ENCODE measurements around the gene DPP8.
"Not testable (repeated sequence)": the region's sequence is repeated elsewhere in the genome, so short reads cannot be mapped to it uniquely, and the experiment has no call there.

DPP8 gene

GRCh38 chr15:65404186-65404872 is 113.2 kb downstream of the DPP8 start:
- Histone ChIP-seq H3K4me3 (ENCODE audit: low read length) (no peak overlapping the region), H3K4me1 (ENCODE audit: insufficient read depth, low read length) (peaks cover 4% of the 10 kb centered on the region), H2AFZ (ENCODE audit: low read depth, low read length) (no peak overlapping the region), H3K36me3 (ENCODE audit: insufficient read depth, low read length) (peaks cover 8% of the 10 kb centered on the region), H3K27me3 (ENCODE audit: insufficient read depth, low read length) (no peaks in the 10 kb centered on the region), H3K9me3 (ENCODE audit: low read length) (no peaks in the 10 kb centered on the region)

- Histone ChIP-seq H3K4me3 (ENCODE audit: low read length) (no peak overlapping the region), H3K4me1 (ENCODE audit: insufficient read depth, low read length) (peaks cover 4% of the 10 kb centered on the region), H3K9me3 (ENCODE audit: low read length) (no peaks in the 10 kb centered on the region), H2AFZ (ENCODE audit: low read depth, low read length) (no peak overlapping the region), H3K36me3 (ENCODE audit: insufficient read depth, low read length) (peaks cover 7% of the 10 kb centered on the region), H3K27me3 (ENCODE audit: insufficient read depth, low read length) (no peaks in the 10 kb centered on the region)
Observed at GRCh38 chr15:65402961-65403360, 114.5 kb downstream of the DPP8 start.

DNA sequence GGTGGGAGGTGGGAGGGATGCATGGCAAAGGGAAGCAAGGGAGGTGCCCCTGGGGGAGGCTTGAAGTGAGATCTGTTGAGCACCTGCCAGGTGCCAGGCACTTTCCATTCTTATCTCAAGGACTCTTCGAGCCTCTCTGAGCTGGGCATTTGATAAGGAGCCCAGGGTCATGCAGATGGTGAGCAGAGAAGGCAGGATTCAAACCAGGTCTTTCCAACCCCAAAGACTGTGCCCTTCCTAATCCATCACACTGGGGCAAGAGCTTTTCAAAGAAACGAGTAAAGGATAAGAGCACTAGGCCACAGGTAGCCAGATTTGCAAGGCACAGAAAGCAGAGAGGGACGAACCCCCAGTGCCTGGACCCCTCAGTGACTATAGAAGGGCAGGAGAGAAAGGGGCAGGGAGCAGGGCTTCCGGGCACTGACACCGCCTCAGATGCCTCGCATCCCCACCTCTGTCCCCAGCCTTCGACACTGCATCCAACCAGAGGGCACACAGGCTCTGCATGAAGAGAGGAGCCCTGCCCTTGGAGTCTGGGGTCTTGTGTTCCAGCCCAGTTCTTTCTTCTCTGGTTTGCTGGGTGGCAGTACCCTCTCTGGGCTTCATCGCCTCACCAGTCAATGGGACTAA is 115.8 kb downstream of the DPP8 start:
- no peaks in the 10 kb centered on the region for H3K9me3 ChIP-seq (ENCODE audit: low read length)
- no peaks in the 10 kb centered on the region for H3K27me3 ChIP-seq (ENCODE audit: insufficient read depth, low read length)
- H3K4me1 ChIP-seq (ENCODE audit: insufficient read depth, low read length), result peaks cover 4% of the 10 kb centered on the region
- peak overlapping the region; percentile 0 for H2AFZ ChIP-seq (ENCODE audit: low read depth, low read length)
- H3K4me3 ChIP-seq (ENCODE audit: low read length), result no peak overlapping the region
- peaks cover 11% of the 10 kb centered on the region for H3K36me3 ChIP-seq (ENCODE audit: insufficient read depth, low read length)

DNA sequence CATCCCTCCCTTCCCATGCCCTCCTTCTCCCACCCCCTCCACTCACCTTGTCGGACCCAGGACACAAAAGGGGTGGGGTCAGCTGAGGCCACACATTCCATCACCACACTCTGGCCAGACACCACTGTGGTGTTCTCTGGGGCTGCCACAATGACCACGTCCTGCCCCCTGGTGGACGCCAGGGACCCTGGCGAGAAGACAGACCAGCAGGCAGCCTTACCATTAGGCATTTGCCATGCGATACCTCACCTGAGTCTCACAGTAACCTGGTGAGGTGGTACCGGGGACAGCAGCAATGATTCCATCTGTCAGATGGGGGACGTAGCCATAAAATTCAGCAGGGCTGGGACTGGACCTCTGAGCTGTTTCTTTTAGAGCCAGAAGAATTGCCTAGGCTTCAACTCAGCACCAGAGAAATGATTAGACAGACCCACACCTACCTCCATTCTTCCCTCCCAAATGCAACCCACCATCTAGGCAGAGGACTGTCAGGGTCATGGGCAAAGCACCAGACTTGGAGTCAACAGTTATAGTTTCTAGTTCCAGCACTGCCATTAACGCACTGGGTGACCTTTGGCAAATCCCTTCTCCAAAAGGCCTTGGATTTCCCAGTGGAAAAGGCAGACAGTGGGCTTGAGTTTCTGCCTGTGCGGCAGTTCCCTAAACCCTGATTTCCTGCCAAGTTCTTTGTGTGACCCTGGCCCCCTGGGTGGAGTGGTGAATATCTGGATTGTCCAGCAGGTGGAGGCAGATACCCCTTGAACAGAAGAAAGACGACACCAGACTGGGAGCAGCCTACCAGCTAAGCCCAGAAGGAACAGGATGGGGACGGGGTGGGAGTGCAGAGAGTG is 116.5 kb downstream of the DPP8 start:
- H3K27me3 ChIP-seq (ENCODE audit: insufficient read depth, low read length), result no peaks in the 10 kb centered on the region
- no peaks in the 10 kb centered on the region for H3K9me3 ChIP-seq (ENCODE audit: low read length)
- peak overlapping the region; percentile 0 for H2AFZ ChIP-seq (ENCODE audit: low read depth, low read length)

GRCh38 chr15:65399997-65400396 is 117.5 kb downstream of the DPP8 start:
- H3K36me3 ChIP-seq (ENCODE audit: insufficient read depth, low read length), result peaks cover 22% of the 10 kb centered on the region
- no peaks in the 10 kb centered on the region for H3K9me3 ChIP-seq (ENCODE audit: low read length)
- H3K27me3 ChIP-seq (ENCODE audit: insufficient read depth, low read length), result no peaks in the 10 kb centered on the region
- no peak overlapping the region for H3K4me3 ChIP-seq (ENCODE audit: low read length)
- no peak overlapping the region for H2AFZ ChIP-seq (ENCODE audit: low read depth, low read length)
- peaks cover 4% of the 10 kb centered on the region for H3K4me1 ChIP-seq (ENCODE audit: insufficient read depth, low read length)

More for the DNA sequence above, 116.5 kb downstream of the DPP8 start:
- Histone ChIP-seq H3K36me3 (ENCODE audit: insufficient read depth, low read length) (peaks cover 15% of the 10 kb centered on the region), H3K4me3 (ENCODE audit: low read length) (no peak overlapping the region), H3K4me1 (ENCODE audit: insufficient read depth, low read length) (peaks cover 4% of the 10 kb centered on the region)

- H3K4me1 ChIP-seq (ENCODE audit: insufficient read depth, low read length), result peaks cover 4% of the 10 kb centered on the region
- peaks cover 30% of the 10 kb centered on the region for H3K36me3 ChIP-seq (ENCODE audit: insufficient read depth, low read length)
- H3K27me3 ChIP-seq (ENCODE audit: insufficient read depth, low read length), result no peaks in the 10 kb centered on the region
- H2AFZ ChIP-seq (ENCODE audit: low read depth, low read length), result no peak overlapping the region
- no peak overlapping the region for H3K4me3 ChIP-seq (ENCODE audit: low read length)
- H3K9me3 ChIP-seq (ENCODE audit: low read length), result no peaks in the 10 kb centered on the region
Observed at GRCh38 chr15:65399001-65399706, 118.3 kb downstream of the DPP8 start.

DNA sequence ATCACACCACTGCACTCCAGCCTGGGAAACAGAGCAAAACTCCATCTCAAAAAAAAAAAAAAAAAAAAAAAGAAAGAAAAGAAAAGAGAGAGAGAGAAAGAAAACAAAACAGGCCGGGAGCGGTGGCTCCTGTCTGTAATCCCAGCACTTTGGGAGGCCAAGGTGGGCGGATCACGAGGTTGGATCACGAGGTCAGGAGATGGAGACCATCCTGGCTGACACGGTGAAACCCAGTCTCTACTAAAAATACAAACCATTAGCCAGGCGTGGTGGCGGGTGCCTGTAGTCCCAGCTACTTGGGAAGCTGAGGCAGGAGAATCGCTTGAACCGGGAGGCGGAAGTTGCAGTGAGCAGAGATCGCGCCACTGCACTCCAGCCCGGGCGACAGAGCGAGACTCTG is 119.0 kb downstream of the DPP8 start:
- H3K27me3 ChIP-seq (ENCODE audit: insufficient read depth, low read length); H3K4me3 ChIP-seq (ENCODE audit: low read length); H3K4me1 ChIP-seq (ENCODE audit: insufficient read depth, low read length); H3K9me3 ChIP-seq (ENCODE audit: low read length); H2AFZ ChIP-seq (ENCODE audit: low read depth, low read length): not testable (repeated sequence)
- peaks cover 35% of the 10 kb centered on the region for H3K36me3 ChIP-seq (ENCODE audit: insufficient read depth, low read length)

DNA sequence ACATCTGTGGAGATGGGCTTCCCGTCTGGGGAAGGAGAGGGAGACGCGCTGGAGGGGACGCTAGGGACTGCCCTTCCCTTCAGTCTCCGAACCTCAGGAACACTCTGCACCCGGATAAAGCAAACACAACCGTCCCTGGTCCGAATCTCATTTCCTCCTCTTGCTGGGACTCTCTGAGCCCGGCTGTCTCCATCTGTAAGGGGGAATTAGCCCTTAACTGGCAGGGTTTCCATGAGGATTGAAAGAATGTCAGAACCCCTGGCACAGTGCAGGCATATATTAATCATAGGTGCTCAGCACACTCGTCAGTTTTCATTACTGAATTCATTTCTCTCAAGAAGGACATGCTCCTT is 120.5 kb downstream of the DPP8 start:
- Histone ChIP-seq H3K4me1 (ENCODE audit: insufficient read depth, low read length) (peaks cover 4% of the 10 kb centered on the region), H2AFZ (ENCODE audit: low read depth, low read length) (no peak overlapping the region), H3K27me3 (ENCODE audit: insufficient read depth, low read length) (no peaks in the 10 kb centered on the region), H3K9me3 (ENCODE audit: low read length) (no peaks in the 10 kb centered on the region), H3K4me3 (ENCODE audit: low read length) (no peak overlapping the region), H3K36me3 (ENCODE audit: insufficient read depth, low read length) (peaks cover 42% of the 10 kb centered on the region)

DNA sequence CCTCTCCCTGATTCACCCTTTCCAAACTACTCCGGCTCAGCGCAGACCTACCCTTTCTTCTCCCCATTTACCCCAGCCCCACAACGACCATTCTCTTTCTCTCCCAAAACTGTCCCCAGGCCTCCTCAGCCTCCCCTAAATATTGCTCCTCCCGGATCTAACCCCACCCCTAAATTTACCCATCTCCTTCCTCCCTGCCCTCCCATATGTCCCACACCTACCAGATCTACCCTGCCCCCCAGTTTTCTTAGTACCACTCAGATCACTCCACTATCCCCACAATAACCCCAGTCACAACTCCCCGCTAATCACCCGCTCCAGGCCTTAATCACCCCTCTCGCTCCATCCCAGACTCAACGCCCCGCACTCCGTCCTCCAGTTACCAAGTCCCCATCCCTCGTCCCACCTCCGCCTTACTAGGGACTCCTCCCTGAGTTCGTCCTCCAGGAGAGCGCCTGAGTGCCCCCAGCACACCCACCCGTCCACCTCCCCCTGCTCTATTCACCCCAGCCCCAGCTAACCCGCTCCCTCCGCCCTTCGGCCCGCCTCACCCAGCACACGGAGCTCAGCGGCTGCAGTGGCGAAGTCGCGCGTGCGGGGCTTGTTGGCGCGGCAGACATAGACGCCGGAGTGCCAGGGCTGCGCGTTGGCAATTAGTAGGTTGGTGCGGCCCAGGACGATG is 121.1 kb downstream of the DPP8 start:
- Histone ChIP-seq H3K36me3 (ENCODE audit: insufficient read depth, low read length) (peaks cover 45% of the 10 kb centered on the region), H2AFZ (ENCODE audit: low read depth, low read length) (no peak overlapping the region), H3K27me3 (ENCODE audit: insufficient read depth, low read length) (no peaks in the 10 kb centered on the region), H3K9me3 (ENCODE audit: low read length) (no peaks in the 10 kb centered on the region), H3K4me1 (ENCODE audit: insufficient read depth, low read length) (peaks cover 4% of the 10 kb centered on the region), H3K4me3 (ENCODE audit: low read length) (no peak overlapping the region)

GRCh38 chr15:65395567-65396202 is 121.8 kb downstream of the DPP8 start:
- no peaks in the 10 kb centered on the region for H3K9me3 ChIP-seq (ENCODE audit: low read length)
- no peak overlapping the region for H2AFZ ChIP-seq (ENCODE audit: low read depth, low read length)
- H3K4me1 ChIP-seq (ENCODE audit: insufficient read depth, low read length), result no peaks in the 10 kb centered on the region
- H3K27me3 ChIP-seq (ENCODE audit: insufficient read depth, low read length), result no peaks in the 10 kb centered on the region
- no peak overlapping the region for H3K4me3 ChIP-seq (ENCODE audit: low read length)
- peaks cover 49% of the 10 kb centered on the region for H3K36me3 ChIP-seq (ENCODE audit: insufficient read depth, low read length)

GRCh38 chr15:65394936-65395335 is 122.6 kb downstream of the DPP8 start:
- H3K9me3 ChIP-seq (ENCODE audit: low read length), result no peaks in the 10 kb centered on the region
- H2AFZ ChIP-seq (ENCODE audit: low read depth, low read length), result no peak overlapping the region
- H3K27me3 ChIP-seq (ENCODE audit: insufficient read depth, low read length), result no peaks in the 10 kb centered on the region
- H3K4me3 ChIP-seq (ENCODE audit: low read length), result no peak overlapping the region
- H3K4me1 ChIP-seq (ENCODE audit: insufficient read depth, low read length), result no peaks in the 10 kb centered on the region
- peaks cover 49% of the 10 kb centered on the region for H3K36me3 ChIP-seq (ENCODE audit: insufficient read depth, low read length)

- Histone ChIP-seq H3K4me1 (ENCODE audit: insufficient read depth, low read length) (no peaks in the 10 kb centered on the region), H3K4me3 (ENCODE audit: low read length) (no peak overlapping the region), H3K36me3 (ENCODE audit: insufficient read depth, low read length) (peaks cover 54% of the 10 kb centered on the region), H3K27me3 (ENCODE audit: insufficient read depth, low read length) (no peaks in the 10 kb centered on the region), H3K9me3 (ENCODE audit: low read length) (no peaks in the 10 kb centered on the region), H2AFZ (ENCODE audit: low read depth, low read length) (no peak overlapping the region)
Observed at GRCh38 chr15:65394280-65394789, 123.2 kb downstream of the DPP8 start.

All from neuron (in vitro differentiated cells).